ENCODE measurements around the gene AGXT.
A peak's percentile ranks its signal among the peaks of the same experiment; 100 is the strongest.

The AGXT gene

GRCh38 chr2:240868286-240869108, at the start of gene AGXT:
Gene AGXT (plus strand): TSS chr2:240868824. CDS start chr2:240868866, 42 bp downstream.
- no peak for DNase-seq

DNA sequence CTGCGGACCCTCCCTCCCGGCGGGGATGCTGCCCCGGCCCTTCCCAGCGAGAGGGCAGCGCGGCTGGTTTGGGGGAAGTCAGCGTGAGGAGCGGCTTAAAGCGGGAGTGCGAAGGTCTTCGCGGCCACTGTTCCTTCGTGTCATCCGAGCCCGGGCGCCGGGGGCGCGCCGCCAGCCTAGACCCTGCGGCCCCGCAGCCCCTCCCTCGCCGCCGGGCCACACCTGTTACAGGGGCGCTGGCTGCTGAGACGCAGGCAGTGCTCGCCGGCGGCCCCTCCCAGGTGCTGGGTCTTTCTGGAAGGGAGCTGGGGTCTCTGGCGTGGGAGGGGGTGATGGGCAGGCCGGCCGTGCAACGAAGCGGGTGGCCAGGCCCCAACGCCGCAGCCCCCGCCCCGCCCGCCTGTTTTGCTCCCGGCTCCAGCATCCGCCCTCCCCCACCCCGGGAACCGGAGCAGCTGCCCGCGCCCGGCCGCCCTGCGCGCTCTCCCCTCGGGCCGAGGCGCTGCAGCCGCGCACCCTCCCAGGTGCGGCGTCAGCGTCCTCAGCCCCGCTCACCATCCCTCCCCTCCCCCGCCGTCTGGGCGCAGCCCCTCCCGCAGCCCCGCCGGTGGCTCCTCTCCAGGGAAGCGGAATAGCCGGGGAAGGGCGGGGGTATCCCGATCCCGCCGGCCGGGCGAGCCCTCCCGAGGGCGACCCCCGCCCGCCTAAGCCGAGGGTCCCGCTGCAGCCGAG, 49.3 kb upstream of the AGXT start:
- no peak for DNase-seq

DNA sequence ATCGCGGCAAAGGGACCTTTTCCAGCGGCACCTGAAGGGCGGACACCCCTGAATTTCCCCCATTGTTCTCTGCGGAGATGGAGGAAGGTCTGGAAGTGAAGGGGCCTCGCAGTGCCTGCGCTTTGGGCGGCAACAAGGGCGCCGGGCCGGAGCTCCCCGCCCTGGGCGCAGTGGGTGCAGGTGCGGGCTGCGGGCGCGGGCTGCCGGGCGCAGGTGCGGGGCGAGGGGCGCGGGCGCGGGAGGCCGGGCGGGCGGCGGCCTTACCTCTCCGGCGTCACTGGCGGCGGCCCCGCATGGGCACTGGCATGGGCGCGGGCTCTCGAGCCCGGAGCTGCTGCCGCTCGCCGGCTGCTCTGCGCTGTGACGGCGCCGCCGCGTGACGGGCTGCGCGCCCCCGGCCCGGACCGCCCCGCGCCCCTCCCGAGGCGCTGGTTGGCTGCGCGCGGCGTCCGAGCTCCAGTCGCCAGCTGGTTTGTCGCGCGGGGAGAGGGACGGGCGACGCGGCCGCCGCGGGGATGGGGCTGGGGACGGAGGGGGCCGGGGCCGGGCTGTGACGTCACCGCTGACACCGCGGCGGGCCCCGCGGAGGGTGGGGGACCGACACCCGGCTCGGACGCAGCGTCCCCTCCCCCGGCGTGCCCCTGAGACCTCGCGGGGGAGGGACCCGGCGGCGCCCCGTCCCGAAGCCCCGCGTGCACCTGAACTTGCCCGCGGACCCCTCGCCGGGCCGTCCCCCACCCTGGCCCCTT, 48.6 kb upstream of the AGXT start, which contains the start of gene KIF1A:
TSS of gene KIF1A (minus strand) at position 362 of the 749 bp plus-strand sequence. CDS start 22,467 bp downstream, outside the sequence.
- DNase-seq = no peak

DNA sequence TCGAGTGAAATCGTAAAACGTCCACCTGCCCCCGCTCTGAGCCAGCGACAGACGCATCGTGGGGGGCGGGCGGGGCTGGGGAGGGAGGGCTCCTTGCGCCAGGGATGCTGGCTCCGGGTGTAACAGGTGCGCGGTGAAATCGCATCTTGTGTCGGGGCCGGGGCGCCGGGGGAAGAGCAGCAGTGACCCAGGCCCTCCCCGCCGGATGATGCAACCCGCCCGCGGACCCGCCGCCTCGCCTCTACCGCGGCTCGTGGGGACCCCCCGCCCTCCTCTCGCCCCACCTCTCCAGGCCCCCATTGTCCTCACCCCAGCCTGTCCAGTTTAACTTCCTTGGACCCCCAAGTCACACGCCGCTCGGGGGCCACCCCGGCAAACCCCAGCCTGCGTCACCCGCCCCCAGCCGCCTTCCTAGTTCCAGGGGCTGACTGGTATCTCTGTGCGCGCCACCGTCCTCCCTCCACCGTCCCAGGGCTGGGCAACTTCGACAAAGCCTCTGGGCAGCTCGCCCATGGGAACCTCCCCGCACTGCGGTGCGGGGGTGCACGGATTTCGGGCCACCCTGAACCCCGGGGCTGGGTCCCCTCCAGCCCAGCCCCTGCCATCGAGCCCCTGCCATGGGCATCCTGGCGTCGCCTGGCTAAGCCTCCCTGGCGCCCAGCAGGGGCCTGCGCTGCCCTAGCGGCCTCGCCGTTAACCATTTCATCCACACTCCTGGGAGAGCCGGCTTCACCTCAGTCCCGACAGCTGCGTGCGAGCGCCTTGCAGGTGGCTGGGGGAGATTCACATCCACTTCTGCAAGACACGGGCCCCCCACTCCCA, 47.8 kb upstream of the AGXT start:
- DNase-seq = no peak

GRCh38 chr2:240821429-240821778, 47.2 kb upstream of the AGXT start:
- DNase-seq = no peak

GRCh38 chr2:240822280-240822847, 46.3 kb upstream of the AGXT start:
- no peak for DNase-seq

DNA sequence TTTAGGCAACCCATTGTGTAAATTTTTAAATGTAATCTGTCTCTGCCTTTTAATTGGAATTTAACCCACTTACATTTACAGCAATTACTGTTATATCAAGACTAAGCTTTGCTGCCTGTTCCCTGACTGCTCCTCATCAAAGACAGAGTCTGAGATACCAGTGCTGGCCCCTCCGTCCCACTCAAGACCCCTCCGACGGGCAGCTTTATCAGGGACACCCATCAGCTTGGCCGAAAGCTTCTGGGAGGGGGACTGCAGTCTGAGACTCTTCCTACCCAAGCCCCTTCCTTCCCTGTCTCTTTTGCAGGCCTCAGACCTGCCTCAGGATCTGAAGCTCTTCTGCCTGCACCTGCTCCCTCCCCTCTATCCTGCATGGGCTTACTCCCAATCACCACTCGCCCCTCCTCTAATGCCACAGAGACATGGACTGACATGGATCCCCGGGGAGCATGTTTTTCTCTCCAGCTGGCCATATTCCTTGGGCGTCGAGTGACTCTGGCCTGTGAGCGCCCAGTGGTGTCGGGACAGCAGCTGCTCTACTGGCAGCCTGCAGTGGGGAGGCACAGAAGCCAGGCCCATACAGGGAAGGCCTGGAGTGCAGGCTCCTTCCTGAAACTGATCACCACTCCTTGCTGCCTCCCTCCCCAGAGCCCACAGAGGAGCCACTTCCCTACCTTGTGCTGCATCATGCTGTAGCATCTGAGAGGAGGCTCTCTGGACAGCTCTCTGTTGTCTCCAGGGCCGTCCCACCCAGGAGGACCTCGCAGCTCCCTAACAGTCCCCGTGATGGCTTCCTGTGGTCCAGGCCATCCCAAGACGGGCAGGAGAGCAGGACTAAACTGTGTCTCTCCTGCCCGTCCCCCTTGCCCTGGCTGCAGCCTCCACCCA, 44.9 kb upstream of the AGXT start:
- DNase-seq = no peak

DNA sequence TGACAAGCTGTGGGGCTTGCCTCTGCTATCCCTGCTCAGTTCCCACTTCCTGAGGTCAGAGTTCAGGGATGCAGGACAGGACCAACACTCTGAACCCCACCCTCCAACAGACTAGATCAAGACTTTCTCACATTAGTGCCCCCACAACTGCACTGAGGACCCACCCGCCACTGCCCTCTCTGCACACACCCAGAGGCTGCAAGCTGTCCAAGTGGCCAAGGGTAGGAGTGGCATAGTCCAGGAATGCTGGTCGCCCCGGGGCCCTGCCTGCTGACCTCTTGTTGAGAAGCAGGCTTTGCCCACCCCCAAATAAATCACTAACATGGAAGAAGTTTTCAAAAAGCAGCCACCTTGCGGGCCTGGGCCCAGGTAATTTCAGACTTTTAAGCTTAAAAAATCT, 43.1 kb upstream of the AGXT start:
- DNase-seq = no peak

DNA sequence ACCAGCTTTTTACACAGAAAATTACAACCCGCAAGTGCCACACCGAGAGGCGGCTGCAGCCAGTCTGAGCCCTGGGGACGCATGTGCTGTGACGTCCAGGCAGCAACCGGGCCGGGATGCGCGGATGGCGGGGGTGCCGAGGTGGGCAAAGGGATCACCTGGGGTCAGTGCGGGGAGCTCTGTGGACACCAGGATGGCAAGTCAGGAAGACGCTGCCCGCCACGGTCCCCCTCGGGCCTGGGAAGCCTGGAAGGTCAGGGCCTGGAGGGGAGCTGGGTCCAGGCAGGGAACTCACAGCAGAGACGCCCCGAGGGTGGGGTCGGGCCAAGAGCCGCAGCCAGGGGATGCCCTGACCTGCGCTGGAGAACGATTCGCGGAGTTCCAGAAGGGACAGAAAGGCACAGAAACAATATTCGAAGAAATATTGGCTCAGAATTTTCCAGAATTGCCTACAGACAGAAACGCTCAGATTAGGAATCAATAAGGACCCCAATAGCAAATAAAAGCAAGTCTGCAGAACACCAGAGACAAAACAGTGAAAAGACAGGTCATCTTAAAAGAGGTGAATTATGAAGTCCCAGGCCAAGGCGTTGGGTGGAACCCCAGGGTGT, 36.9 kb upstream of the AGXT start:
- no peak for DNase-seq

DNA sequence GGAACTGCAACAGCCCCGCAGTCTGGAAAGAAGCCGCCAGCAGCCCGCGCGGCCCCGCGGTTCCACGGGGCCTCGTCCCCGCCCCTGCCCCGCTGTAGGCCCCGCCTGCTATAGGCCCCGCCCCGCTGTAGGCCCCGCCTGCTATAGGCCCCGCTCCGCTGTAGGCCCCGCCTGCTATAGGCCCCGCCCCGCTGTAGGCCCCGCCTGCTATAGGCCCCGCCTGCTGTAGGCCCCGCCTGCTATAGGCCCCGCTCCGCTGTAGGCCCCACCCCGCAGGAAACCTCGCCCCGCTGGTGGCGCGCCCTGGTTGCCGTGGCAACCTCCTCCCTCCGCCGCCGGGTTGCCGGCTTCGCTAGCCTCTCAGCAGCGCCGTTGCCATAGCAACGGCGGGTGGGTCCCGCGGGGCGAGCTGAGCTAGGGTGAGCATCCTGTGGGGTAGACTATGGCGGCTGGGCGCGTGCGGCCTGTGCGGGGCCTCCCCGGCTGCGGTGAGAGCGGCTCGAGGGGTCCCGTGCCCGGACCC, 36.4 kb upstream of the AGXT start:
- peak; percentile 91 to 99 (median 96) for DNase-seq

DNA sequence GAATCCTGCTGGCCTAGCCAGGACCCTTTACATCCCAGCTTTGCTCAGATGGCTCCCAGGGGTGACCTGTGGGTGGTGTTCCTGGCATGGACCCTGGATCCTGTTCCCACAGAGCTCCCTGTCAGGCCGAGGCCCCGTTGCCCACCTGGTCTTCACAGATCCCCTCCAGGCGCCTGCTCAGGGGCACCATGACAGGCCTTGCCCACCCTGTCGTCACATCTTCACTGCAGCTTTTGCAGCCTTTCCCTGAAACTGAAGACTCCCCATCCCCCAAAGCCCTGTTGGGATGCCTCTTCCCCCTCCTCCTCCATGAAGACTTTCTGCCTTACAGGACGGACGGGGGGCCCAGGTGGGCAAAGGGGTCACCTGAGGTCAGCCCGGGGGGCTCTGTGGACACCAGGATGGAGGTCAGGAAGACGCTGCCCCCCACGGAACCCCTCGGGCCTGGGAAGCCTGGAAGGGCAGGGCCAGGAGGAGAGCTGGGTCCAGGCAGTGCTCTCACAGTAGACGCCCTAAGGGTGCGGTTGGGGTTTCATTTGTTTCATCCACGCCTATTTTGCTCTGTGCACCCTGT, 35.6 kb upstream of the AGXT start:
- DNase-seq = no peak

DNA sequence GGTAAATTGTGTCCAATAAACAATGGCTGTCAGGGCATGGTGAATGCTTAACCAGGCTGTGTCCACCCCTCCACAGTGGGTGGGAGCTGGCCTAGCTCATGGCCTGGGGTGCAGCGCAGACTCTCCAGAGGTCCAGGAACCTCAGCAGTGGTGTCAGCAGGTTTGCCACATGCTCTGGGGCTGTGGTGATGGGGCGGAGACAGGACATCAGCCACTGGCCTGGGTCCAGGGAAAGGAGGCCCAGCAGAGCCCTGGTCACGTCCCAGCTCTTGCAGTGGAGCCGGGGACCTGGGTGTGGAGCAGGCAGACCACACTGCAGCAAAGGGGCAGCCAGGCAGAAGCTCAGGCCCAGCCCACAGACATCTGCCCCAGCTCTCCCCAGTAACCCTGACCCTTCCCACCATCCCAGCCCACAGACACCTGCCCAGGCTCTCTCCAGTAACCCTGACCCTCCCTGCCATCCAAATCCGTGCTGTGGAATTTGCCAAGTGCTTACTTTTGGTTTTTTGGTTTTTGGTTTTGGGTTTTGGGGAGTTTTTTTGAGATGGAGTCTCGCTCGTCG, 34.8 kb upstream of the AGXT start:
- no peak for DNase-seq

DNA sequence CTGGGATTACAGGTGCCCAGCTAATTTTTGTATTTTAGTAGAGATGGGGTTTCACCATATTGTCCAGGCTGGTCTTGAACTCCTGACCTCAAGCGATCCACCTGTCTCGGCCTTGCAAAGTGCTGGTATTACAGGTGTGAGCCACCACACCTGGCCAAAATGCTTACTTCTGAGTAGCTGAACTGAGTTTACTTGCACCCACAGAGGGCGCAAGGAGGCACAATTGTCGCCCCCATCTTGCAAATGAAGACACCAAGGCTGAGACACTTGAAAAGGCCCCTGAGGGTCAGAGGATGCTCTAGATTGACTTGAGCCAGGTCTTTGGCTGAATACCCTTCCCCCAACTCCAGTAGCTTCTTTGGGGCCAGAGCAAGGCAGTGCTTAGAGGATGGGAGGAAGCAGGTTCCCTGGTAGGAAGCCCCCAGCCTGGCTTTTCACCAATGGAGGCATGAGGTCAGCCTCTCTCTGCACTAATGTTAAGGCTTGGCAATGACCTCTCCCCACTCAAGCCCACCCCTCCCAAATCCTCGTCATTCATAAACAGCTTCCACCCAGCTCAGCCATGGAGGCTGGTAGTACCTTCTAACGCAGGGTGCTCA, 34.1 kb upstream of the AGXT start:
- no peak for DNase-seq

GRCh38 chr2:240835528-240835927, 33.1 kb upstream of the AGXT start:
- no peak for DNase-seq

GRCh38 chr2:240836781-240837467, 31.7 kb upstream of the AGXT start:
- no peak for DNase-seq

DNA sequence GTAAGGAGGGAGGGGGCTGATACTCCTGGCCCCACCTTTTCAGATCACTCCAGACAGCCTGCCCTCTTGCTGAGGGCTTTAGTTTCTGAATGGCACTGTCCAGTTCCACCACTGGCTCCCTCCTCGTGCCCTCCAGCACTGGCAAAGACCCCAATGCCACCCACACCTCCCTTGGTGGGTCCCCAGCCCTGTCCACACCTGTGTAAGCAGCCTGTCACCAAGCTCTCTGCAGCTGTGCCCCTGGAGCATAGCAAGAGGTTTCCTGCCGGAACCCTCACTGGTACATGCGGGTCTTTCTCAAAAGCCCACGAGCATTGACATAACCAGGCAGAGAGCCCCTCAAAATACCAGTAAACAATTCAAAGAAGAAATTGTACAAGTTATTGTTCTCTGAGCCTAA, 31.0 kb upstream of the AGXT start:
- no peak for DNase-seq

- no peak for DNase-seq
Observed at GRCh38 chr2:240839152-240840143, 29.2 kb upstream of the AGXT start.
